GM12892 (cell line): ENCODE results near the gene ST6GALNAC6.

Source experiments
- POLR2A ChIP-seq: IDR thresholded peaks from 2 replicates; pipeline ENCODE4 v1.6.1; 2011; ENCODE audit warnings: low read depth, low read length, control low read depth
- POLR2AphosphoS5 ChIP-seq: IDR thresholded peaks from 2 replicates; pipeline ENCODE4 v1.6.1; 2011; ENCODE audit warnings: low read depth, low read length, control low read depth
- TAF1 ChIP-seq: IDR thresholded peaks from 2 replicates; pipeline ENCODE4 v1.6.1; 2011; ENCODE audit warnings: low read depth, mild to moderate bottlenecking, control low read depth, low read length, borderline replicate concordance

- TF ChIP-seq POLR2AphosphoS5 = no peak
- no peak for TF ChIP-seq POLR2A
- no peak for TF ChIP-seq TAF1
Observed at GRCh38 chr9:127920794-127921193, 21.4 kb upstream of the ST6GALNAC6 start.
